DOHH2 (cell line): Measurements from ENCODE around the gene ELP4.
"Not testable (repeated sequence)": the region's sequence is repeated elsewhere in the genome, so short reads cannot be mapped to it uniquely, and the experiment has no call there.

Experiments used
- H3F3A ChIP-seq: fragments of 200-600 bp; sonication (generic), shearing (Covaris generic); 2 replicates; pipeline ENCODE4 v1.6.0; 2016; ENCODE audit warnings: antibody characterized with exemption, mild to moderate bottlenecking; ENCODE audit not compliant: control insufficient read depth, insufficient read depth
- H3K27ac ChIP-seq: fragments of 200-600 bp; sonication (generic); 2 replicates; pipeline ENCODE4 v1.5.1; 2014; ENCODE audit warnings: low read depth, mild to moderate bottlenecking, low read length, moderate library complexity
- H3K27me3 ChIP-seq: fragments of 200-600 bp; sonication (generic); 2 replicates; pipeline ENCODE4 v1.6.1; 2014; ENCODE audit warnings: mild to moderate bottlenecking, low read length, mixed read lengths; ENCODE audit not compliant: control insufficient read depth
- H3K36me3 ChIP-seq: fragments of 200-600 bp; sonication (generic); 2 replicates; pipeline ENCODE4 v1.6.1; 2014; ENCODE audit warnings: mild to moderate bottlenecking, low read length, moderate library complexity, mixed read lengths; ENCODE audit not compliant: control insufficient read depth
- H3K4me1 ChIP-seq: fragments of 200-600 bp; sonication (generic); 2 replicates; pipeline ENCODE4 v1.6.1; 2014; ENCODE audit warnings: mild to moderate bottlenecking, low read length, mixed read lengths; ENCODE audit not compliant: control insufficient read depth
- H3K4me2 ChIP-seq: fragments of 200-600 bp; sonication (generic); 2 replicates; pipeline ENCODE4 v1.6.0; 2014; ENCODE audit warnings: mild to moderate bottlenecking, low read length, moderate library complexity
- H3K4me3 ChIP-seq: fragments of 200-600 bp; sonication (generic); 2 replicates; pipeline ENCODE4 v1.5.1; 2014; ENCODE audit warnings: mild to moderate bottlenecking, low read length, mixed read lengths
- H3K79me2 ChIP-seq: fragments of 200-600 bp; sonication (generic); 2 replicates; pipeline ENCODE4 v1.6.1; 2014; ENCODE audit warnings: mild to moderate bottlenecking, low read length, mixed read lengths; ENCODE audit not compliant: control insufficient read depth
- H3K9me2 ChIP-seq: fragments of 200-600 bp; sonication (generic); replicated peaks from 2 replicates; pipeline ENCODE4 v1.6.1; 2014; ENCODE audit warnings: mild to moderate bottlenecking, low read length, mixed read lengths; ENCODE audit not compliant: control insufficient read depth
- H3K9me3 ChIP-seq: fragments of 200-600 bp; sonication (generic); 2 replicates; pipeline ENCODE4 v1.6.1; 2014; ENCODE audit warnings: antibody characterized with exemption, low read length, mixed read lengths; ENCODE audit not compliant: control insufficient read depth, insufficient read depth
- H4K20me1 ChIP-seq: fragments of 200-600 bp; sonication (generic); 2 replicates; pipeline ENCODE4 v1.6.0; 2014; ENCODE audit warnings: low read depth, mild to moderate bottlenecking, antibody characterized with exemption, low read length, moderate library complexity; ENCODE audit not compliant: control insufficient read depth, insufficient read depth
- EZH2phosphoT487 ChIP-seq: fragments of 200-600 bp; sonication (generic); IDR thresholded peaks from 2 replicates; pipeline ENCODE4 v1.6.1; 2017; ENCODE audit warnings: borderline replicate concordance, mild to moderate bottlenecking, antibody characterized with exemption, low read length, moderate library complexity, mixed read lengths
- TF ChIP-seq, protein P1 (sequence below): fragments of 200-600 bp; sonication (generic); IDR thresholded peaks from one replicate; pipeline ENCODE4 v1.5.1; 2014; ENCODE audit warnings: antibody characterized with exemption, mild to moderate bottlenecking, low read depth, low read length; ENCODE audit not compliant: poor library complexity, severe bottlenecking

Gene ELP4

GRCh38 chr11:31492320-31492913, 17.1 kb upstream of the ELP4 start:
- Histone ChIP-seq H3K4me1 (no peaks in the 10 kb centered on the region), H3F3A (no peaks in the 10 kb centered on the region), H4K20me1 (0 out of 2 replicates have a peak, but pooled peaks cover 11% of the 10 kb centered on the region), H3K27ac (no peak overlapping the region), H3K4me2 (no peak overlapping the region), H3K9me3 (no peaks in the 10 kb centered on the region), H3K27me3 (no peaks in the 10 kb centered on the region), H3K9me2 (no peaks in the 10 kb centered on the region), H3K4me3 (no peak overlapping the region), H3K36me3 (peaks cover 19% of the 10 kb centered on the region), H3K79me2 (peaks cover 73% of the 10 kb centered on the region)
- no peak for TF ChIP-seq EZH2phosphoT487
- TF ChIP-seq, protein P1, sequence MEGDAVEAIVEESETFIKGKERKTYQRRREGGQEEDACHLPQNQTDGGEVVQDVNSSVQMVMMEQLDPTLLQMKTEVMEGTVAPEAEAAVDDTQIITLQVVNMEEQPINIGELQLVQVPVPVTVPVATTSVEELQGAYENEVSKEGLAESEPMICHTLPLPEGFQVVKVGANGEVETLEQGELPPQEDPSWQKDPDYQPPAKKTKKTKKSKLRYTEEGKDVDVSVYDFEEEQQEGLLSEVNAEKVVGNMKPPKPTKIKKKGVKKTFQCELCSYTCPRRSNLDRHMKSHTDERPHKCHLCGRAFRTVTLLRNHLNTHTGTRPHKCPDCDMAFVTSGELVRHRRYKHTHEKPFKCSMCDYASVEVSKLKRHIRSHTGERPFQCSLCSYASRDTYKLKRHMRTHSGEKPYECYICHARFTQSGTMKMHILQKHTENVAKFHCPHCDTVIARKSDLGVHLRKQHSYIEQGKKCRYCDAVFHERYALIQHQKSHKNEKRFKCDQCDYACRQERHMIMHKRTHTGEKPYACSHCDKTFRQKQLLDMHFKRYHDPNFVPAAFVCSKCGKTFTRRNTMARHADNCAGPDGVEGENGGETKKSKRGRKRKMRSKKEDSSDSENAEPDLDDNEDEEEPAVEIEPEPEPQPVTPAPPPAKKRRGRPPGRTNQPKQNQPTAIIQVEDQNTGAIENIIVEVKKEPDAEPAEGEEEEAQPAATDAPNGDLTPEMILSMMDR, result no peak

- H3K4me3 ChIP-seq, result no peak overlapping the region
- no peak overlapping the region for H3K4me2 ChIP-seq
- H3K9me2 ChIP-seq, result no peaks in the 10 kb centered on the region
- H3K27ac ChIP-seq, result no peak overlapping the region
- TF ChIP-seq, protein P1, result no peak
- no peak for TF ChIP-seq EZH2phosphoT487
- H3F3A ChIP-seq, result no peaks in the 10 kb centered on the region
- H3K36me3 ChIP-seq, result peaks cover 19% of the 10 kb centered on the region
- no peaks in the 10 kb centered on the region for H3K4me1 ChIP-seq
- no peaks in the 10 kb centered on the region for H3K27me3 ChIP-seq
- H4K20me1 ChIP-seq, result 0 out of 2 replicates have a peak, but pooled peaks cover 2% of the 10 kb centered on the region
- peaks cover 74% of the 10 kb centered on the region for H3K79me2 ChIP-seq
- H3K9me3 ChIP-seq, result no peaks in the 10 kb centered on the region
These were observed 16.3 kb upstream of the ELP4 start for GRCh38 chr11:31493235-31493634.

DNA sequence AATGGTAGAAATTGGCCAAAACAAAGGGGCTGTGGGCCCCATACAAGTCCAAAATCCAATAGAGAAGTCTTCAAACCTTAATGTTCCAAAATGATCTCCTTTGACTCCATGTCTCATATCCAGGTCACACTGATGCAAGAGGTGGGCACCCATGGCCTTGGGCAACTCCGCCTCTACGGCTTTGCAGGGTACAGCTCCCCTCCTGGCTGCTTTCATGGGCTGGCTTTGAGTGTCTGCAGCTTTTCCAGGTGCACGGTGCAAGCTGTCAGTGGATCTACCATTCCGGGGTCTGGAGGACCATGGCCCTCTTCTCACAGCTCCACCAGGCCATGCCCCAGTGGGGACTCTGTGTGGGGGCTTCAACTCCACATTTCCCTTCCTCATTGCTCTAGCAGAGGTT, 15.8 kb upstream of the ELP4 start:
- peaks cover 22% of the 10 kb centered on the region for H3K36me3 ChIP-seq

DNA sequence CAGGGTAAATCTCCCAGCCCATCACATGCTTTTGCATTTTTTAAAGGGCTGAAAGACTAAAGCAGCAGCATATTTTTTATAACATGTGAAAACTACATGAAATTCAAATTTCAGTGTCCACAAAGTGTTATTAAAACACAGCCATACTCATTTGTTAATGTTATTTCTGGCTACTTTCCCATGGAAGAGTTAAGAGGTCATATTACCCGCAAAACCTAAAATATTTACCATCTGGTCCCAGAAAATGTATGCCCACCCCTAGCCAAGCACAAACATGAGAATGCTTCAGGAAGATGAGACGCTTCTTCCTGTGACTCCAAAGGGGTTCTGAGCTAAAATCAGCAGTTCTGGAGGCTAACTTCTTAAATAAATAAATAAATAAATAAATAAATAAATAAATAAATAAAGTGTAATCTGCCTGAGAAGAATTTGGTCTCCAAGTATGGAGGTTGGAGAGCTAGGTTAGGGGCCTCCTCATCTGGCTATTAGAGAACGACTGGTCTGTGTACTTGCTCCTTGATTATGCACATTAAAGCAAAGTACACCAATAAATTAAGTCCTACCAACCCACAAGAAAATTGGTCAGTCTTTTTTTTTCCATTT, 9.9 kb upstream of the ELP4 start:
- H3F3A ChIP-seq, result no peaks in the 10 kb centered on the region
- H3K27ac ChIP-seq, result no peak overlapping the region
- TF ChIP-seq EZH2phosphoT487, result no peak
- TF ChIP-seq, protein P1, result no peak
- no peaks in the 10 kb centered on the region for H3K9me3 ChIP-seq
- H3K27me3 ChIP-seq, result no peaks in the 10 kb centered on the region
- no peaks in the 10 kb centered on the region for H3K4me1 ChIP-seq
- H3K4me2 ChIP-seq, result no peak overlapping the region
- H3K4me3 ChIP-seq, result no peak overlapping the region
- H3K9me2 ChIP-seq, result no peaks in the 10 kb centered on the region
- H3K36me3 ChIP-seq, result peaks cover 39% of the 10 kb centered on the region
- peaks cover 90% of the 10 kb centered on the region for H3K79me2 ChIP-seq
- no peaks in the 10 kb centered on the region for H4K20me1 ChIP-seq

More for the DNA sequence above, 15.8 kb upstream of the ELP4 start:
- not testable (repeated sequence) for H3K27me3 ChIP-seq, H3K4me1 ChIP-seq, H3K9me3 ChIP-seq, H3K9me2 ChIP-seq, H3F3A ChIP-seq, H4K20me1 ChIP-seq, H3K4me2 ChIP-seq, H3K4me3 ChIP-seq, H3K27ac ChIP-seq
- peaks cover 76% of the 10 kb centered on the region for H3K79me2 ChIP-seq
